Activated CD4-positive, alpha-beta T cell treated with anti-CD3 and anti-CD28 coated beads, Interleukin-2, Interleukin-4, amounts not matched to agents 100 ng/mL and 50 ng/mL, durations not matched to agents 16 hours and 8 hours (primary cell): ENCODE data around the gene FBXL3.
"Not testable (repeated sequence)": the region's sequence is repeated elsewhere in the genome, so short reads cannot be mapped to it uniquely, and the experiment has no call there.

ENCODE experiments used
- DNase-seq: peaks from one replicate; pipeline ENCODE4 v3.0.0-alpha.2; 2020; ENCODE audit warnings: low spot score

FBXL3 gene

GRCh38 chr13:76983676-76984075 is 43.3 kb downstream of the FBXL3 start:
- DNase-seq = no peak

- DNase-seq = no peak
Observed at GRCh38 chr13:76982061-76982460, 44.9 kb downstream of the FBXL3 start.

DNA sequence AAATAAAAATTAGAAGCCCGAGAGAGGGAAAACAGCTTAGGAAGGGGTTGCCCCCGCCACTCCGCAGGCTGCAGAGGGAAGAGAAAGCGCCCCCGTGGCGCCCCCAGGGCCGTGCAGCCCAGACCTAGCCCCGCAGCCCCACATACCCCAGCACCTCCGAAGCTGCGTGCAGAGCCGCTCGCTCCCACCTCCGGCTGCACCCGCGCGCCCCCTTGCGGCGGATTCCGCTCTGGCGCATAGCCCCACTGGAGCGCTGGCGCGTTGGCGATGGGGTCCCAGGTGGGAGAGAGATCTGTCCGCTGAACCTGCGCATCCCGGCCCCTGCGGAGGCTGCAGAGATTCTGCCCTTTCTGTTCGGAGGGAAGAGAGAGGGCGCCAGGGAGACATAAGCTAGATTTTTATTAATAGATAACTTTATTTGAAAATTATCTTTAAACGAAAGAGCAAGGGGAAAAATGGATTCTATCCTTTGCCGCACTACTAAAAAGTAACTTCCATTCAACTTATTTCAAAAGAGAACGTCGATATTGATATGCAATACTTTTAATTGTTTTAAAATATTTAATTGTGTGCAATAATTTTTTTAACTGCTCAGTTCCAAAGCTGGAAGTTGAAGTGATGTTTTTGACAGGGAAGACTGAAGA is 46.8 kb downstream of the FBXL3 start:
- peak; percentile 83 for DNase-seq

DNA sequence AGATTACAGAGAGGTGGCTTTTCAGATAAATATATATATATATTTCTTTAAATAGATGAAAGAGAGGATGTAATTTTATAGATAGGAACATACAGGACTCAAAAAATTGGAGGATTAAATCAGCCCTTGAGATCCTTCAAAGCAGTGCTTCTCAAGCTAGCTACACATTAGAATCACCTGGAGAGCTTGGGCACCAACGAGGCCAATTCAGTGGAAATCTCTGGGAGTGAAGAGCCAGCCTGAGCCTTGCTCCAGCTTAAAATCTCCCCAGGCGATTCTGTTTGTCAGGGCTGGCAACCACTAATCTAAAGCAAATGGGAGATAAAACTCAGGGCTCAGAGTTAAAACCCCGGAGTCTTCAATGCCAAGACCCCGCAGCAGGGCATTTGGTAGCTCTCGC is 50.0 kb downstream of the FBXL3 start:
- no peak for DNase-seq

GRCh38 chr13:76976490-76976889 is 50.5 kb downstream of the FBXL3 start:
- DNase-seq = no peak

GRCh38 chr13:76975863-76976262 is 51.1 kb downstream of the FBXL3 start:
- DNase-seq = no peak

- no peak for DNase-seq
Observed at GRCh38 chr13:76974618-76974975, 52.4 kb downstream of the FBXL3 start.

- no peak for DNase-seq
Observed at GRCh38 chr13:76973920-76974617, 52.9 kb downstream of the FBXL3 start.

DNA sequence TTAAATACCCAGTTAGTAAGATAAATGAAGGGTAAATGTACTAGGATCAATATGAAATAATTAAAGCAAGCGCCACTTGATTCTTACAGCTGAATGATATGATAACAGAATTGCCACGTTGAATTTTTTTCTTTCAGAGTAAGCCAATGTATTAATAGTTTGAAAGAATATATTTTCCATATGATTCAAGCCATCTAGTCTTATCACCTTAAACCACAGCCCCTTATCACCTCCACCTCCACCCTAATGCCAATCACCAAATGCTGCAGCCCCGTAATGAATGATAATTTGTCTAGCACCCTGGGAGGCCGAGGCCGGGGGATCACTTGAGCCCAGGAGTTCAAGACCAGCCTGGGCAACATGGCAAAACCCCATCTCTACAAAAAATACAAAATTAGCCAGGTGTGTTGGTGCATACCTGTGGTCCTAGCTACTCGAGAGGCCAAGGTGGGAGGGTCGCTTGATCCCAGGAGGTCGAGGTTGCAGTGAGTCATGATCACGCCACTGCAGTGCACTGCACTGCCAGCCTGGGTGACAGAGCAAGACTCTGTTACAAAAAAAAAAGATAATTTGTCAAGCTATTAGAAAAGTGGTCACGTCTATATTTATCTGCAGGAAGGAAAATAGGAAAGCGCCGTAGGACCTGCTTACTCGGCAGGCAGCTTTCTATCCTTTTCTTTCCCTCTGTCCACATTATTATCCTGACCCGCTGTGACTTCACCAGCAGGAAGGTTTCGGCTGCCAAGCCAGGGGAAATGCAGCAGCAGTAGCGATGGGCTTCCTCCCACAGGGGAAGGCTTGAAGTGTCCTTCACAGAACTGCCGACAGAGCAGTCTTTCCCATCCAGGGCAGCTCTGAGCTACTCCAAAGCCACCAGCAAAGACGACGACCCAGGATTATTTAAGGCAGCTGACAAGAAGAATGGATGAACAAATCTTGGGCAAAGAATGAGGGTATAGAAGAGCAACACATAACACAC is 54.8 kb downstream of the FBXL3 start:
- DNase-seq = no peak

DNA sequence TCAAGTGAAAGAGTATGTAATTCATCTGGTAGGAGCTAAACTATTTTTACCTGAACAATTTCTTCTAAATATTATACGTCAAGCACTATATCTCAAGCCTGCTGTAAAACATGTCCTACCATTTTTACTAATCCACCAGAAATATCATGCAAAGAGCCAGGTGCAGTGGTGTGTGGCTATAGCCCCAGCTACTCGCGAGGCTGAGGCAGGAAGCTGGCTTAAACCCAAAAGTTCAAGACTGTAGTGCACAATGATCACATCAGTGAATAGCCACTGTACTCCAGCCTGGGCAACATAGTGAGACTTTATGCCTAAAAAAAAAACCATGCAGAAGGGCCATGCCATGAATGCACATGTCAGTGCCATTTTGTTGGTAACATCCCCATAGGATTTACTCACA is 55.7 kb downstream of the FBXL3 start:
- no peak for DNase-seq

- no peak for DNase-seq
Observed at GRCh38 chr13:76969488-76970365, 57.2 kb downstream of the FBXL3 start.

DNA sequence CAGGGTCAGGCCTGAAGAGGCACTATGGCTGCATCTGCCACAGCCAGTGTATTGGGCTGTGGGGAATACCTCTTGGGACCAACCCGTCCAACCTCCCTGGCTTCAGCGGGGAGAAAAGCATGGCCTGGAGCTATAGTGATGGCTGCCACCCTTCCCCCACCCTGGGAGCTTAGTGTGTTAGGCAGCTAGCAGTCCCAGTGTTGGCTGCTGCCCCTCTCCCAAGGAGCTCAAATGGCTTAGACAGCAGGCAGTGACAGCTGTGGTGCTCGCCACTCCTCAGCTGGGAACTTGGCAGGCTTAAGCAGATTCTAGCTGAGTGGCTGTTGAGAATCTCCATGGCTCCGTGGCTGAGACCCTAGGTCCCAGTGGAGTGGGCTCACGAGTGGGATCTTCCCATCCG is 58.9 kb downstream of the FBXL3 start:
- no peak for DNase-seq

DNA sequence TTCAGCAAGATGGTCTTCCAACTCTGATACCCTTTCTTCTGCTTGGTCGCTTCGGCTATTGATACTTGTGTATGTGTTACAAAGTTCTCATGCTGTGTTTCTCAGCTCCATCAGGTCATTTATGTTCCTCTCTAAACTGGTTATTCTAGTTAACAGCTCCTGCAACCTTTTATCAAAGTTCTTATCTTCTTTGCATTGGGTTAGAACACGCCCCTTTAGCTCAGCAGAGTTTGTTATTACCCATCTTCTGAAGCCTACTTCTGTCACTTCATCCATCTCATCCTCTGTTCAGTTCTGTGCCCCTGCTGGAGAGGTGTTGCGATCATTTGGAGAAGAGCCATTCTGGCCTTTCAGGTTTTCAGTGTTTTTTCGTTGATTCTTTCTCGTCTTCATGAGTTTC is 59.9 kb downstream of the FBXL3 start:
- no peak for DNase-seq

DNA sequence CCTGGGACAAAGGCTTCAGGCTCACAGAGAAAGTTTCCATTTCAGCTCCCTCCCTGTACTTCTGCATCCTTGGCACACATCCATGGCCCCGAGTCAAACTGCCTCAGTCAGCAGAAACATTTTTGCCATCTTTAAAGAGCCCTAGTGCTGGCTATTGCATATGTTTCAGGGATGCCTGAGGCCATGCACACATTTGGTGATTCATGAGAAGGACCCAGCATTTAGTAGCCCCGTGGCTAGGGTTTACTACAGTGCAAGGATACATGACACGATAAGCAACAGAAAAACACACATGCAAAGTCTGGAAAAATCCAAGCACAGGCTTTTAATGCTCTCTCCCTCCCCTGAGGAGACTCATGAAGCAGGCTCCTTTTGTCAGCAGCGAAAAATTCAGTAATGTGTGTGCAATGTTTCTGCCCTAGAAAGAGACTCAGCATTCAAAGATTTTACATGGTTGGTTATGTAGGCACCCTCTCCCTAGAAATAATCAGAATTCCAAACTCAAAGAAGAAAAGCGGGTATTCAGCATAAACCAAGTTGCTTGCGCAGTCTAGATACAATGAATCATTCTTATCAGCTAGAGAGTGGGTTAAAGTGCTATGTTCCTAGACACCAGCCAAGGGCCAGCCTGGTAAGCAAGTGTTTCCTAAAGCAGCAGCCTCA is 61.1 kb downstream of the FBXL3 start:
- DNase-seq = no peak

DNA sequence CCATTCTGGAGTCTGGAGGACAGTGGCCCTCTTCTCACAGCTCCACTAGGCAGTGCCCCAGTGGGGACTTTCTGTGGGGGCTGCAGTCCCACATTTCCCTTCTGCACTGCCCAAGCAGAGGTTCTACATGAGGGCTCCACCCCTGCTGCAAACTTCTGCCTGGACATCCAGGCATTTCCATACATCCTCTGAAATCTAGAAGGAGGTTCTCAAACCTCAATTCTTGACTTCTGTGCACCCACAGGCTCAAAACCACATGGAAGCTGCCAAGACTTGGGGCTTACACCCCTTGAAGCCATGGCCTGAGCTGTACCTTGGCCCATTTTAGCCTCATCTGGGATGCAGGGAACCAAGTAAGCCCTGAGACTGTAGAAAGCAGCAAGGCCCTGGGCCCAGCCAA is 67.2 kb downstream of the FBXL3 start:
- not testable (repeated sequence) for DNase-seq

DNA sequence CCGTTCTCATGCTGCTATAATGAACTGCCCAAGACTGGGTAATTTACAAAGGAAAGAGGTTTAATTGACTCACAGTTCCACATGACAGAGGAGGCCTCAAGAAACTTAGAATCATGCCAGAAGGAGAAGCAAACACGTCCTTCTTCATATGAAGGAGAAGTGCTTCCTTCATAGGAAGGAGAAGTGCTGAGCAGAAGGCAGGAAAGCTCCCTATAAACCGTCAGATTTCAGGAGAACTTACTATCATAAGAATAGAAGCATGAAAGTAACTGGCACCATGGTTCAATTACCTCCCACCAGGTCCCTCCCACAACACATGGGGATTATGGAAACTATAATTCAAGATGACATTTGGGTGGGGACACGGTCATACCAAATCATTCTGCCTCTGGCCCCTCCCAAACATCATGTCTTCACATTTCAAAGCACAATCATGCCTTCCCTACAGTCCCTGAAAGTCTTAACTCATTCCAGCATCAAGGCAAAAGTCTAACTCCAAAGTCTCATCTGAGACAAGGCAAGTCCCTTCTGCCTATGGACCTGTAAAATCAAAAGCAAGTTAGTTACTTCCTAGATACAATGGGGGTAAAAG is 68.0 kb downstream of the FBXL3 start:
- DNase-seq = no peak

DNA sequence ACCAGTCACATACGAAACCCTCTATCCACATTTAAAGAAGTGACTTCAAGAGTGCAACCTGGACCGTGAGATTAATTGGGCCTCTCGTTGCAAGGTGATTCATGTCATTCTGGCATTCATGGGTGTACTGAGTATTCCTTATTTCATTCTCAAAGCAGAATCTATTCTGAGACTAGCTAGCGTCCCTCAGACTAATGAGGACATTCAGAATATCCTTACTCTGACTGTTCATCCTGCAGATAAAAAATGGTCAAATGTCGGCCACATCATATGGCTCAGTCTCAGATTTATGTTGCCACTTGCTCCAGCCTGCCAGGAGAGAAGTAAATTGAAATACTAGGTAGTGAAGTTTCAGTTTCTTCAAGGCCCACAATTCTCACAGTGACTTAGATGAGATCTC is 71.3 kb downstream of the FBXL3 start:
- no peak for DNase-seq
